GM20000 (cell line): Measurements from ENCODE around the gene PGM3.
"Not testable (repeated sequence)": the region's sequence is repeated elsewhere in the genome, so short reads cannot be mapped to it uniquely, and the experiment has no call there.

Experiments
- DNase-seq: peaks from one replicate; pipeline ENCODE4 v3.0.0; 2012; ENCODE audit warnings: low spot score
- TF ChIP-seq, protein P1 (sequence below): IDR thresholded peaks from 2 replicates; pipeline ENCODE4 v1.5.1; 2012; ENCODE audit warnings: mild to moderate bottlenecking, control low read depth; ENCODE audit errors: extremely low read depth, missing control alignments

PGM3 gene

DNA sequence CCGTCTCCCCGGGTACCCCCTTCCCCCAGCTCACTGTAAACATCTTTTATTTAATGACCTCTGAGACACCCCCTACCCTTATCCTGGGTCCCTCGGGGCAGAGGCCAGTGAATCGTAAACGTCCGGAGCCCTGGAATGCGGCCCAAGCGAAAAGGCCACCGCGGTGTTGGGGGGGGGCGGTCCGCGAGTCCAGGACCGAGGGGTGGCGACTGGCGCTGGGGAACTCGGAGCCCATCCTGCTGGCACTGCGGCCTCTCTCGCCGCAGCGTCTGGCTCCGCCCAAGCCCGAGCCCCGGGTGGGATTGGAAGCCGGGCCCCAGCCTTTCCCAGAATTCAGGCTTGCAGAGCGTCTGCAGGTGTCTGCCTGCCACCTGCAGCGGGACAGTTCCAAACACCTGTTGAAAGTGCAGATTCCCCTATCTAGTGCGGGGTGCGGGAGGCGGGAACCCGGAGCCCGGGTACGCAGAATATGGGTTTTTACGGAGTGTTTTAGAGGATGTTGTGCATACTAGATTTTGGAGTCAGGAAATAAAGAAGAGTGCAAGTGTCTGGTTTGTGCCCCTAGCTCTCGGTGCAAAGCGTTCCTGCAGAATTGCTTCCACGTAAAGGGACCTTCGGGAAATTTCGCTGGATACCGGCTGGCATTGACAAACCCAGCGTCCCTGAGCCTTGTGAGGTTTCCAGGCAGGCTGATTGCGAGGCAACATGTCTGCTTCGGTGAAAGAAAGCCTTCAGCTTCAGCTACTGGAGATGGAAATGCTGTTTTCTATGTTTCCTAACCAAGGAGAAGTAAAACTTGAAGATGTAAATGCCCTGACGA lies 892 bp upstream of the PGM3 start:
- TF ChIP-seq, protein P1, sequence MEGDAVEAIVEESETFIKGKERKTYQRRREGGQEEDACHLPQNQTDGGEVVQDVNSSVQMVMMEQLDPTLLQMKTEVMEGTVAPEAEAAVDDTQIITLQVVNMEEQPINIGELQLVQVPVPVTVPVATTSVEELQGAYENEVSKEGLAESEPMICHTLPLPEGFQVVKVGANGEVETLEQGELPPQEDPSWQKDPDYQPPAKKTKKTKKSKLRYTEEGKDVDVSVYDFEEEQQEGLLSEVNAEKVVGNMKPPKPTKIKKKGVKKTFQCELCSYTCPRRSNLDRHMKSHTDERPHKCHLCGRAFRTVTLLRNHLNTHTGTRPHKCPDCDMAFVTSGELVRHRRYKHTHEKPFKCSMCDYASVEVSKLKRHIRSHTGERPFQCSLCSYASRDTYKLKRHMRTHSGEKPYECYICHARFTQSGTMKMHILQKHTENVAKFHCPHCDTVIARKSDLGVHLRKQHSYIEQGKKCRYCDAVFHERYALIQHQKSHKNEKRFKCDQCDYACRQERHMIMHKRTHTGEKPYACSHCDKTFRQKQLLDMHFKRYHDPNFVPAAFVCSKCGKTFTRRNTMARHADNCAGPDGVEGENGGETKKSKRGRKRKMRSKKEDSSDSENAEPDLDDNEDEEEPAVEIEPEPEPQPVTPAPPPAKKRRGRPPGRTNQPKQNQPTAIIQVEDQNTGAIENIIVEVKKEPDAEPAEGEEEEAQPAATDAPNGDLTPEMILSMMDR: no peak
- DNase-seq: peak; percentile 46

DNA sequence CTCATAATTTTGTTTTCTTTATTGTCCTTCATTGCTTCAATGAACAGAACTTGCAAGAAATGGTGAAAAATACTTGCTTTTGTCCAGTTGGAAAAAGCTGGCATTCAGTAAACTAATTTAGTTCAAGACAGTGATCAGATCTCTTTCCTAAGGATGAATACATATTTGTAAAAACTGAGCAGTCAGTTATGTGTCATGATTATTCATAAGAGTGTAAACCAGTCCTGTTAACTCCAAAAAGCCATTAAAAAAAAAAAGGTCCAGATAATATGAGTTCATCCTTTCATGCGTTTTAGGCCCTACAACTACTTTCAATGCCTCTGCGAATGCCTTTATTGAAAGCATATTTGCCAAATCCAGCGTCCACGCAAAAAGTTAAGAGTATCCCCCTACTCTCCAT lies 609 bp downstream of the PGM3 start:
- no peak for DNase-seq
- TF ChIP-seq, protein P1: no peak

DNA sequence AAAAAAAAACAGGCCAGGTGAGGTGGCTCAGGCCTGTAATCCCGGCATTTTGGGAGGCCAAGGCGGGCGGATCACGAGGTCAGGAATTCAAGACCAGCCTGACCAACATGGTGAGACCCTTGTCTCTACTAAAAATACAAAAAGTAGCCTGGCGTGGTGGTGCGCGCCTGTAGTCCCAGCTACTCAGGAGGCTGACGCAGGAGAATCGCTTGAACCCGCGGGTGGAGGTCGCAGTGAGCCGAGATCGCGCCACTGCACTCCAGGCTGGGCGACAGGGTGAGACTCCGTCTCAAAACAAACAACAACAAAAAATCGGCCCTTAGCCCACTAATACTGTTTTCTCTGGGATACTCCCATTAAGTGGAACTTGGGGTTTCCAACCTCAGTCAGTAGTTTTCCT lies 1.1 kb downstream of the PGM3 start:
- not testable (repeated sequence) for DNase-seq

DNA sequence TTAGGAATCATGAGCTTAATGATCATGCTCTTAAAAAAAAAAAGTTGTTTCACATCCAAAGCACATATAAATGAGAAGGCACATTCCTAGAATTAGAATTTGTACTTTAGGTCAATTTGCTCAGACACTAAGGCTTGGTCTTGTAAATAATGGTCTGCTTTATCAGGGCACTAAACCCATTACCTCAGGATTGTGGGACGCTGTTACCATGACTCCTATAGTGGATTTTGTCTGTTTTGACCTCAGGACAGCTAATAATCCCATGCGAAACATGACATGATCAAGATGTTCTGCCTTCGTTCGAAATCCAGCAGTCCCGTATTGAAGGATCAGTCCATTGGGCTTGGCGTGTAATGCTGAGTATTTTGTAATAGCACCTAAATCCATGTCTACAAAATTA lies 2.4 kb downstream of the PGM3 start:
- DNase-seq: no peak
- TF ChIP-seq, protein P1: no peak

DNA sequence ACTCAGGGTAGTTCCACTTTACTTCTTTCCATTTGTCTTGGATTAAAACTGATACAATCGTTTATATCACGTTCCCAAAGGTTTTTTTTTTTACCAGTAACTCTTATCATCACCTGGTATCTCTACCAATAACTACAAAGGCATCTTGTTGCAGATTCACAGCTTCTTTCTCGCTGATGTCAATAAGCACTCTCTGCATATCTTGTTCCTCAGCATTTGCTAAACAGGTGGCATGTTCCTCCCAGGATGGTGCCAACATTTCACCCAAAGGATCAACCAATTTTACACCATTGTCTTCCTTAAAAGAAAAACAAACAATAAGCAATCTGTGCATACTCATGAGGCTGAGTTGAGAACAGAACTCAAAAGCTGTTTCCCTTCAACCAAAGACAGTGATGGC lies 4.6 kb downstream of the PGM3 start:
- TF ChIP-seq, protein P1: no peak
- DNase-seq: no peak

DNA sequence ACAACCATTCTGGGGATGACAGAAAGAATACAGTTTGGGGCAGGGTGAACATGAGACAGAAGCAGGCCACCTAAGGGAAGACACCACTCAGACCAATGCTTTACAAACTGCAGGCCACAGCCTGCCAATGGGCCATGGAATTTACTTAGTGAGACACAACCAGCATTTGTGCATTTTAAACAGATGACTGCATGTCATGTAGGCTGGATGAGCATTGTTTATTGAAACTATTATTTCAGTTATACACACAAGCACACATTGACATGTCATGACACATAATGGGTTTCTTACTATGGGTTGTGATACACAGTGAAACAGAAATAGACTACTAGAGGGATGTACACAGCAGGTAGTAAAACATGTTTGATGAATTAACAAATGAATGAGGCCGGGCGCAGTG lies 8.0 kb downstream of the PGM3 start:
- no peak for DNase-seq
- TF ChIP-seq, protein P1: no peak

DNA sequence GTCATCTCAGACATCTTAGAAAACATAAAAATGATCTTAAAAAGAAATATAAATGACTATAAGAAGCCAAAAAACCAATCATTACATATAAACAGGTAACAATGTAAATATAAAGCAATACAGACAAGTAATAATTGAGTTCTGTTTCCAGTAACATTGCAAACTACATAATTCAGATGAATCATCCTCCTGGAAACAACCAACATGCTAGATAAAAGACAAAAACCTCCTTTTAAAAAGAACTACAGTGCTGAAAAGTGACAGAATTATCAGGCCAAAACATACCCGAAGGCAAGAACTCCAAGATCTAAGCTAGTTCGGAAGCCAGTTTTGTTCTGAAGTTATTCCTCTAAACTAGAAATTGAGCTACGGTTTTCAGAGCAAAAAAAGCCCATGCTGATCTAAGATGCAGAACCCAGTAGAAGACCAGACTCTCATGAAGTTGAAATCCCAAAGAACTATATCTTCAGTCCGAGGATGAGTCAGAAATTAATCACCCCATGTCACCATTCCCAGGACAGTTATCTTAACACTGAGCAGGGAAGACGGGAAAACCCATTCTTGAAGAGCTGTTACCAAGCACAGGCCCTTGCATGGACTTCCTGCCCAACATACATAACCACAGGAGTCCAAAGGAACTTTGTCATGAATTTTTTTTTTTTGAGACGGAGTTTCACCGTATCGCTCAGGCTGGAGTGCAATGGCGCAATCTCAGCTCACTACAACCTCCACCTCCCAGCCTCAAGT lies 9.8 kb downstream of the PGM3 start:
- no peak for DNase-seq
- TF ChIP-seq, protein P1: no peak
